ENCODE data around the gene MSI2. TPM values are rescaled to one million over a fixed set of nuclear protein-coding genes. Genes with fewer than 3 reads are reported as not detected.

The MSI2 gene
- total RNA-seq, 2 donors from 2014 or later = 88.3 to 114 TPM

DNA sequence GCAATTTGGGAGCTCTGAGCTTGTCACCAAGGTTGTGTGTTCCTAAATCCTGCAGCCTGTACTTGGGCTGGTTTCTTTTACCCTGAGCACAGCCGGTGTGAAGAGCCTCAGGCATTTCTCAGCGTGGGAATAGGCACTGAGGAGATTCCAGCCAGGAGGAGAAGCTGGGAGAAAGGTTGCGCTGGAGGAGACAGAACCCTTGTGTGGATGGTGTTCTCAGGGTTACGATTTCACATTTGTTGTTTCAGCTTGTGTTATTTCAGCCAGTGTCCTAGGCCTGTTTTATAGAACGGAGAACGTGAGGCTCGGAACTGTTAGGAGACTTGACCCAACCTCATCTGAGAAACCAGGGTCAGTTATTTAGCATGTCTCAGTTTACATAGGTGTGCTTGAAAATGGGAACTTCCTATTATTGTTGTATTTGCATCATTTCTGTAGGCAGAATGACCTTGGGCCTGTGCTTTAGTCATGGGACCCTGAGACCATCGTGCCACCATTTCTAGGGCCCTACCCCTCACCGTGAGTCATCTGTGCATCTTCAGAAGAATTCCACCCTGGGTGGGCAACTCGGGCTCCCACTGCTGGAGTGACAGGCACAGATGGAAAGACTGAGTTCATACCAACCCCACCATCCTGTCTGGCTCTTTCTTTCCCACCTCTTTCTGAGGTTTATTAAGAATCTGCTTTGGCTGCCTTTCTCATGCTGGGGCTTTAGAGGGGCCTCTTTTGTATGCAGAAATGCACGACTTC lies 134.9 kb downstream of the MSI2 start:
- peaks cover 27% of the 10 kb centered on the region for H3K9me3 Mint-ChIP-seq
- Histone ChIP-seq H3K9me3 (ENCODE audit: control insufficient read depth, low read length) (peaks cover 33% of the 10 kb centered on the region), H3K9ac (ENCODE audit: extremely low read depth, low read length, poor library complexity, severe bottlenecking) (no peak overlapping the region), H3K36me3 (ENCODE audit: control insufficient read depth, insufficient read depth, low read length) (peaks cover under 1% of the 10 kb centered on the region), H3K4me3 (ENCODE audit: low read length) (no peak overlapping the region), H3K27me3 (ENCODE audit: control insufficient read depth, insufficient read depth, low read length, poor library complexity, severe bottlenecking) (no peaks in the 10 kb centered on the region), H3K27ac (ENCODE audit: low read depth, low read length) (peak overlapping the region; percentile 12), H3K4me1 (ENCODE audit: control insufficient read depth, insufficient read depth, low read length) (no peaks in the 10 kb centered on the region)
- H3K4me1 Mint-ChIP-seq = peaks cover 26% of the 10 kb centered on the region
- no peak overlapping the region for H3K27ac Mint-ChIP-seq
- 83 to 85% methylated on average over 11 of the region's 11 CpGs for WGBS, 2 experiments (ENCODE audit: insufficient coverage in 1 of 2, insufficient read length in 1 of 2)
- DNase-seq = no peak
- TF ChIP-seq, protein P1, sequence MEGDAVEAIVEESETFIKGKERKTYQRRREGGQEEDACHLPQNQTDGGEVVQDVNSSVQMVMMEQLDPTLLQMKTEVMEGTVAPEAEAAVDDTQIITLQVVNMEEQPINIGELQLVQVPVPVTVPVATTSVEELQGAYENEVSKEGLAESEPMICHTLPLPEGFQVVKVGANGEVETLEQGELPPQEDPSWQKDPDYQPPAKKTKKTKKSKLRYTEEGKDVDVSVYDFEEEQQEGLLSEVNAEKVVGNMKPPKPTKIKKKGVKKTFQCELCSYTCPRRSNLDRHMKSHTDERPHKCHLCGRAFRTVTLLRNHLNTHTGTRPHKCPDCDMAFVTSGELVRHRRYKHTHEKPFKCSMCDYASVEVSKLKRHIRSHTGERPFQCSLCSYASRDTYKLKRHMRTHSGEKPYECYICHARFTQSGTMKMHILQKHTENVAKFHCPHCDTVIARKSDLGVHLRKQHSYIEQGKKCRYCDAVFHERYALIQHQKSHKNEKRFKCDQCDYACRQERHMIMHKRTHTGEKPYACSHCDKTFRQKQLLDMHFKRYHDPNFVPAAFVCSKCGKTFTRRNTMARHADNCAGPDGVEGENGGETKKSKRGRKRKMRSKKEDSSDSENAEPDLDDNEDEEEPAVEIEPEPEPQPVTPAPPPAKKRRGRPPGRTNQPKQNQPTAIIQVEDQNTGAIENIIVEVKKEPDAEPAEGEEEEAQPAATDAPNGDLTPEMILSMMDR (conservative IDR thresholded peaks at IDR 0.05) = no peak
- H3K27me3 Mint-ChIP-seq (ENCODE audit: insufficient read depth) = no peaks in the 10 kb centered on the region
- no peak overlapping the region for H3K4me3 Mint-ChIP-seq
- peaks cover 50% of the 10 kb centered on the region for H3K36me3 Mint-ChIP-seq (ENCODE audit: low read depth)

DNA sequence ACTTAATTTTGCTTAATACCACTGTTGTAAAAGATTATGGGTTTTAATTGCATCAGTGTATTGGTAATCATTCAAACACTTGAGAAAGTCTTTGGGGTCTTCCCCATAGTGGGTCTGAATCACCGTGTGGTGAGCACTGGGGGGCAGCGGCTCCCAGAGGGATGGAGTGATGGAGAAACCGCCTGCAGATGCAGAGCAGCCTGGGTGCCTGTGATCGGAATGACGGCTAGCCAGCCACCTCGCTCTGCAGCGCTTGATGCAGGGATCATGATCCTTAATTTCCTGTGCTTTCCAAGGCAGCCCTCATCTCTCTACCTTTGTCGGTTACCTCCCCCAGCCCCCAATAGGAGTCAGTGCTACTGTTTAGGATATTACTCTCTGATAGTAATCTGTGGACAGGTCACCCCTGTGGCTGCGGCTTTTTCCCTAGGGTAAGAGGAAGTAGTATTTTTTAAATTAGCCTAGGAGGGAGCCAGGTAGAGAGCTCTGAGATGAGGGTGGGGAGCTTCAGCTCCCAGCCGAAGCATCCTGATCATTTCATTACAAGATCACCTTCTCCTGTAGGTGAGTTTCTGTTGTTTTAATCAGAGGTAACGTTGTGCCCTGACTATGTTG lies 135.6 kb downstream of the MSI2 start:
- Histone ChIP-seq H3K27ac (ENCODE audit: low read depth, low read length) (peak overlapping the region; percentile 12), H3K9ac (ENCODE audit: extremely low read depth, low read length, poor library complexity, severe bottlenecking) (no peak overlapping the region), H3K9me3 (ENCODE audit: control insufficient read depth, low read length) (peaks cover 29% of the 10 kb centered on the region), H3K4me3 (ENCODE audit: low read length) (no peak overlapping the region), H3K27me3 (ENCODE audit: control insufficient read depth, insufficient read depth, low read length, poor library complexity, severe bottlenecking) (no peaks in the 10 kb centered on the region), H3K4me1 (ENCODE audit: control insufficient read depth, insufficient read depth, low read length) (no peaks in the 10 kb centered on the region), H3K36me3 (ENCODE audit: control insufficient read depth, insufficient read depth, low read length) (no peaks in the 10 kb centered on the region)
- no peak overlapping the region for H3K27ac Mint-ChIP-seq
- no peaks in the 10 kb centered on the region for H3K27me3 Mint-ChIP-seq (ENCODE audit: insufficient read depth)
- no peak overlapping the region for H3K4me3 Mint-ChIP-seq
- 82 to 84% methylated on average over 7 to 11 of the region's 11 CpGs for WGBS, 2 experiments (ENCODE audit: insufficient coverage in 1 of 2, insufficient read length in 1 of 2)
- peaks cover 43% of the 10 kb centered on the region for H3K36me3 Mint-ChIP-seq (ENCODE audit: low read depth)
- TF ChIP-seq, protein P1 (conservative IDR thresholded peaks at IDR 0.05) = no peak
- DNase-seq = no peak
- peaks cover 23% of the 10 kb centered on the region for H3K9me3 Mint-ChIP-seq
- H3K4me1 Mint-ChIP-seq = peaks cover 29% of the 10 kb centered on the region

DNA sequence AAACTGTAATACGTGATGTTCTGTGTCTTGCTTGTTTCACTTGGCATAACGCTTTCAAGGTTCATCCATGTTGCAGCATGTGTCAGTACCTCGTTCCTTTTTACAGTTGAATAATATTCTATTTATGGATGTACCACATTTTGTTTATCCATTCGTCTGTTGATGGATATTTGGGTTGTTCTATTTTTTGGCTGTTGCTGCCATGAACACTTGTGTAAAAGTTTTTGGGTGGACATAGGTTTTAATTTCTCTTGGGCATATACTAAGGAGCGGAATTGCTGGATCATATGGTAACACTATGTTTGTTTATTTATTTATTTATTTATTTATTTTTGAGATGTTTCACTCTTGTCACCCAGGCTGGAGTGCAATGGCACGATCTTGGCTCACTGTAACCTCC lies 137.0 kb downstream of the MSI2 start:
- no peak overlapping the region for H3K27ac Mint-ChIP-seq
- Histone ChIP-seq H3K36me3 (ENCODE audit: control insufficient read depth, insufficient read depth, low read length) (no peaks in the 10 kb centered on the region), H3K9me3 (ENCODE audit: control insufficient read depth, low read length) (peaks cover 19% of the 10 kb centered on the region), H3K27ac (ENCODE audit: low read depth, low read length) (no peak overlapping the region), H3K4me3 (ENCODE audit: low read length) (no peak overlapping the region), H3K9ac (ENCODE audit: extremely low read depth, low read length, poor library complexity, severe bottlenecking) (no peak overlapping the region), H3K27me3 (ENCODE audit: control insufficient read depth, insufficient read depth, low read length, poor library complexity, severe bottlenecking) (no peaks in the 10 kb centered on the region), H3K4me1 (ENCODE audit: control insufficient read depth, insufficient read depth, low read length) (no peaks in the 10 kb centered on the region)
- WGBS, 2 experiments (ENCODE audit: insufficient coverage in 1 of 2, insufficient read length in 1 of 2) = 85 to 86% methylated on average over 2 to 5 of the region's 6 CpGs
- peaks cover 32% of the 10 kb centered on the region for H3K36me3 Mint-ChIP-seq (ENCODE audit: low read depth)
- H3K4me1 Mint-ChIP-seq = peaks cover 29% of the 10 kb centered on the region
- TF ChIP-seq, protein P1 (conservative IDR thresholded peaks at IDR 0.05) = no peak
- no peaks in the 10 kb centered on the region for H3K27me3 Mint-ChIP-seq (ENCODE audit: insufficient read depth)
- no peak overlapping the region for H3K4me3 Mint-ChIP-seq
- no peak for DNase-seq
- peaks cover 18% of the 10 kb centered on the region for H3K9me3 Mint-ChIP-seq

Data from endodermal cell (in vitro differentiated cells).